RWPE2 (cell line): ENCODE measurements around the gene AHNAK.

Experiments used
- ATAC-seq: fragments of 200-7000 bp; cut with Tn5 transposase; 3 replicates; pipeline ENCODE4 v1.9.1; 2021; ENCODE audit warnings: low read depth
- DNase-seq: peaks from one replicate; pipeline ENCODE4 v3.0.0-alpha.2; 2020; ENCODE audit warnings: low spot score
- H3K27ac ChIP-seq: fragments of 450-650 bp; 2 replicates; pipeline ENCODE4 v1.5.1; 2017; ENCODE audit warnings: mild to moderate bottlenecking; ENCODE audit not compliant: poor library complexity, severe bottlenecking
- H3K27me3 ChIP-seq: fragments of 250-450 bp; sonication (Bioruptor Pico); 2 replicates; pipeline ENCODE4 v1.5.1; 2021; ENCODE audit warnings: mild to moderate bottlenecking, moderate library complexity; ENCODE audit not compliant: insufficient read depth, poor library complexity, severe bottlenecking
- H3K36me3 ChIP-seq: fragments of 250-450 bp; sonication (Bioruptor Pico); 2 replicates; pipeline ENCODE4 v1.5.1; 2020; ENCODE audit warnings: low read depth, mild to moderate bottlenecking, moderate library complexity
- H3K4me1 ChIP-seq: fragments of 250-450 bp; sonication (Bioruptor Pico); 2 replicates; pipeline ENCODE4 v1.5.1; 2021; ENCODE audit warnings: mild to moderate bottlenecking, moderate library complexity; ENCODE audit not compliant: insufficient read depth, poor library complexity, severe bottlenecking
- H3K4me3 ChIP-seq: fragments of 250-450 bp; sonication (Bioruptor Pico); 2 replicates; pipeline ENCODE4 v1.5.1; 2021; ENCODE audit warnings: mild to moderate bottlenecking, moderate library complexity; ENCODE audit not compliant: severe bottlenecking
- H3K9me3 ChIP-seq: fragments of 250-450 bp; sonication (Bioruptor Pico); 2 replicates; pipeline ENCODE4 v1.5.1; 2021; ENCODE audit warnings: mild to moderate bottlenecking, moderate library complexity; ENCODE audit not compliant: severe bottlenecking
- TF ChIP-seq, protein P1 (sequence below): fragments of 450-650 bp; IDR thresholded peaks from one replicate; pipeline ENCODE4 v1.5.1; 2017; ENCODE audit warnings: mild to moderate bottlenecking, moderate library complexity; ENCODE audit not compliant: poor library complexity, severe bottlenecking

AHNAK gene

DNA sequence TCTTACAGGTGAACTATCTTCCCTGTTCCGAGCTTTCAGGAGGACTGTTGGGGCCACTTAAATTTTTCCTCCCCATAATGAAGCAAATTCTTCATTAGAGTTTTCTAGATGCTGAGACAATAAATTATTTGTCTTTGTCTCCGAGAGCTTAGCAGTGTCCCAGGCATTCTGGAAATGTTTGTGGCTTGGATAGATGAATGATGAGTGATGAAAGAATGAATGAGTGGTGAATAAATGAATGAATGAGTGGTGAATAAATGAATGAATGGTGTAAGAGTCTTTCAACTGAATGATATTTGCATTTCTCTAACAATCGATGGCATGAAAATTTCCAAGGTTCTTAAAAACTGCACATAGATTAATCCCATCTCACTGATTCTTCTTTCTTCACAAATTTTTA lies 52.8 kb downstream of the AHNAK start:
- ATAC-seq: no peak
- no peak overlapping the region for H3K27ac ChIP-seq
- TF ChIP-seq, protein P1, sequence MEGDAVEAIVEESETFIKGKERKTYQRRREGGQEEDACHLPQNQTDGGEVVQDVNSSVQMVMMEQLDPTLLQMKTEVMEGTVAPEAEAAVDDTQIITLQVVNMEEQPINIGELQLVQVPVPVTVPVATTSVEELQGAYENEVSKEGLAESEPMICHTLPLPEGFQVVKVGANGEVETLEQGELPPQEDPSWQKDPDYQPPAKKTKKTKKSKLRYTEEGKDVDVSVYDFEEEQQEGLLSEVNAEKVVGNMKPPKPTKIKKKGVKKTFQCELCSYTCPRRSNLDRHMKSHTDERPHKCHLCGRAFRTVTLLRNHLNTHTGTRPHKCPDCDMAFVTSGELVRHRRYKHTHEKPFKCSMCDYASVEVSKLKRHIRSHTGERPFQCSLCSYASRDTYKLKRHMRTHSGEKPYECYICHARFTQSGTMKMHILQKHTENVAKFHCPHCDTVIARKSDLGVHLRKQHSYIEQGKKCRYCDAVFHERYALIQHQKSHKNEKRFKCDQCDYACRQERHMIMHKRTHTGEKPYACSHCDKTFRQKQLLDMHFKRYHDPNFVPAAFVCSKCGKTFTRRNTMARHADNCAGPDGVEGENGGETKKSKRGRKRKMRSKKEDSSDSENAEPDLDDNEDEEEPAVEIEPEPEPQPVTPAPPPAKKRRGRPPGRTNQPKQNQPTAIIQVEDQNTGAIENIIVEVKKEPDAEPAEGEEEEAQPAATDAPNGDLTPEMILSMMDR: no peak
- no peak for DNase-seq
- peaks cover 13% of the 10 kb centered on the region for H3K4me1 ChIP-seq
- H3K36me3 ChIP-seq: peaks cover 4% of the 10 kb centered on the region; the same call in 1 of the 2 replicates
- no peaks in the 10 kb centered on the region for H3K27me3 ChIP-seq
- no peak overlapping the region for H3K4me3 ChIP-seq
- no peaks in the 10 kb centered on the region for H3K9me3 ChIP-seq

DNA sequence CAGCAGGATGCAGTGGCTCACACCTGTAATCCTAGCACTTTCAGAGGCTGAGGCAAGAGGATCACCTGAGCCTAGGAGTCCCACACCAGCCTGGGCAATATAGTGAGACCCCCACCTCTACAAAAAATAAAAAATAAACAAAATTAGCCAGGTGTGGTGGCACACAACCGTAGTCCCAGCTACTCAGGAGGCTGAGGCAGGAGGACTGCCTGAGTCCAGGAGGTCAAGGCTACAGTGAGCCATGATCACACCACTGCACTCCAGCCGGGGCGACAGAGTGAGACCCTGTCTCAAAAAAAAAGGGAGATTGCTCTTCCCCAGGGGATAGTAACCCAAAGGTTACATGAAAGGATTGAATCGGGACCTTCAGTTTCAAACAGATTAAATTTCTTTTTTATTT lies 54.0 kb downstream of the AHNAK start:
- Histone ChIP-seq H3K27ac (no peak overlapping the region), H3K27me3 (no peaks in the 10 kb centered on the region), H3K36me3 (no peaks in the 10 kb centered on the region; the same call in 1 of the 2 replicates), H3K4me3 (no peak overlapping the region), H3K4me1 (peaks cover 7% of the 10 kb centered on the region), H3K9me3 (no peaks in the 10 kb centered on the region)
- TF ChIP-seq, protein P1: no peak
- no peak for ATAC-seq
- no peak for DNase-seq

DNA sequence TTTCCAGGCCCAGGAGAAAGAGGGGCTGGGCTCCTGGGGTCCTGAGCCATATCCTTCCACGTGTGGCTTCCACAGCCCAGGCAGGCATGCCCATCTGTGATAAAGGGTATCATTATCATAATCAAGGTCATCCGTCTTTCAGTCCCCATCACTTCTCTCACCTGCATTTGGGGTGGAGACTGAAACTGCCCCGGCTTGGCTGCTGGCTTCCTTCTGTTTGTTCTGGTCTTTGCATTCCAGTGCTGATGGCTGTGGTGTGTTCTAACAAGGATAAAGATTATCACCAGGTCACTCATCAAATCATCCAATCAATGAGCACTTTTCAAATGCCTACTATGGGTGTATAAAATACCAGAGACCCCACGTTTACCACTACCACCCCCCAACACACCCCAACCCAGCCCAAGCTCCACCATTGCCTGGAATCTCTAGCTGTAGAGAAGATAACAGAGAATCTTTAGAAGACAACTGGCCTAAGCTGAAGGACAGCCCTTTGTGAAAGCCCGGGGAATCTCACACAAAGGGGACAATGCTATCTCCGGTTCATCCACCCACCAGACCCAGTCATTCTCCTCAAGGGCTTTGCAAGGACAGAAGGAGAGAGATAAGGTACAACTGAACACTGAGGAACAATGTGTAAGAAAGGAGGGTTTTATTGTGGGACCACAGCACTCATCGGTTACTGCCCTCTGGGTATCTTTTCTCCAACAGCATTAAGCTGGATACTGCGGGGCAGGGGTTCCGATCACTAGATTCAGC lies 54.9 kb downstream of the AHNAK start:
- ATAC-seq (no peak), DNase-seq (no peak)
- no peaks in the 10 kb centered on the region for H3K27me3 ChIP-seq
- H3K9me3 ChIP-seq: no peaks in the 10 kb centered on the region
- H3K4me1 ChIP-seq: no peaks in the 10 kb centered on the region
- H3K27ac ChIP-seq: no peak overlapping the region
- H3K4me3 ChIP-seq: no peak overlapping the region
- H3K36me3 ChIP-seq: no peaks in the 10 kb centered on the region; the same call in 1 of the 2 replicates
- TF ChIP-seq, protein P1: no peak

DNA sequence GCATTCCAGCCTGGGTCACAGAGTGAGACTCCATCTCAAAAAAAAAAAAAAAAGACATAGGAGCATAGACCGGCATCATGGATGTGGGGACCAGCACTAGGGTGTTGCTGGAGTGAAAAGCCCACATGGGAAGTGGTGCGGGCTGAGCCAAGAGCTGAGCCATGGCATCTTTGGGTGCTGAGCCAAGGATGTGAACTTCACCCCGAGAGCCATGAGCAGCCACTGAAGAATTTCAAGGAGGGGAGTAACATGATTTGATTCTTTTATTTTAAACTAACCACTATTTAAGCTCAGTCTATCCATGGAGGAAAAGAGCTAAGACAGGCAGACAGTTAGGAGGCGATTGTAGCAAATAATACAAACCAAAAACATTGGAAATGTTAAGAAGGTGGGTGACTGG lies 57.4 kb downstream of the AHNAK start:
- H3K4me1 ChIP-seq: no peaks in the 10 kb centered on the region
- H3K36me3 ChIP-seq: no peaks in the 10 kb centered on the region; the same call in 1 of the 2 replicates
- ATAC-seq: no peak
- H3K27me3 ChIP-seq: no peaks in the 10 kb centered on the region
- TF ChIP-seq, protein P1: no peak
- H3K4me3 ChIP-seq: no peak overlapping the region
- H3K9me3 ChIP-seq: no peaks in the 10 kb centered on the region
- no peak overlapping the region for H3K27ac ChIP-seq
- DNase-seq: no peak
